Measurements from ENCODE around the gene SLC41A1. TPM values are rescaled to one million over a fixed set of nuclear protein-coding genes. Genes with fewer than 3 reads are reported as not detected.

The SLC41A1 gene
- total RNA-seq, 4 donors from 2014 or later, result 5.1 to 7.0 (median 5.6) TPM

- no peaks in the 10 kb centered on the region for H3K9me3 ChIP-seq
- in situ Hi-C loops (cut with MboI; ENCODE audit: low pct_ligation_motif_present in 1 of 4, low pct_unique_long_range_greater_than_20kb in 1 of 4, low sequenced_read_pairs in 3 of 4) (loop anchor here (25.0 kb wide), 3 partner anchors 129 to 329 kb away; partner anchors contain the start of gene AVPR1B (in 4 of the 4)), intact Hi-C loops (cut with DNase I; ENCODE audit: low total_unique reads) (no loop called here)
- H3K36me3 ChIP-seq, result no peaks in the 10 kb centered on the region
- H3K4me1 ChIP-seq, result no peaks in the 10 kb centered on the region
- no peak overlapping the region for H3K27ac ChIP-seq
- H3K4me3 ChIP-seq, result no peak overlapping the region
- DNase-seq, result no peak
- no peak for TF ChIP-seq CTCF (IDR thresholded peaks at IDR 0.05)
- TF ChIP-seq POLR2A (IDR thresholded peaks at IDR 0.05), result no peak
- no peak for TF ChIP-seq POLR2AphosphoS5 (IDR thresholded peaks at IDR 0.05)
- TF ChIP-seq EP300 (IDR thresholded peaks at IDR 0.05; ENCODE audit: low read depth), result no peak
- H3K27me3 ChIP-seq, result no peaks in the 10 kb centered on the region
Observed at GRCh38 chr1:205783433-205783795, 29.6 kb downstream of the SLC41A1 start.

- Histone ChIP-seq H3K27me3 (no peaks in the 10 kb centered on the region), H3K9me3 (no peaks in the 10 kb centered on the region), H3K36me3 (no peaks in the 10 kb centered on the region), H3K4me1 (no peaks in the 10 kb centered on the region), H3K27ac (no peak overlapping the region), H3K4me3 (no peak overlapping the region)
- DNase-seq, result no peak
- intact Hi-C loops (cut with DNase I; ENCODE audit: low total_unique reads) (no loop called here), in situ Hi-C loops (cut with MboI; ENCODE audit: low pct_ligation_motif_present in 1 of 4, low pct_unique_long_range_greater_than_20kb in 1 of 4, low sequenced_read_pairs in 3 of 4) (loop anchor here (25.0 kb wide), 3 partner anchors 129 to 329 kb away; partner anchors contain the start of gene AVPR1B (in 4 of the 4))
- TF ChIP-seq POLR2A (IDR thresholded peaks at IDR 0.05) (no peak), CTCF (IDR thresholded peaks at IDR 0.05) (no peak), POLR2AphosphoS5 (IDR thresholded peaks at IDR 0.05) (no peak), EP300 (IDR thresholded peaks at IDR 0.05; ENCODE audit: low read depth) (no peak)
- 47 to 76% methylated on average over 2 to 4 of the region's 4 CpGs for WGBS, 2 donors (ENCODE audit: low coverage in 1 of 2)
Observed at GRCh38 chr1:205782627-205783432, 30.2 kb downstream of the SLC41A1 start.

GRCh38 chr1:205780335-205780734 is 32.7 kb downstream of the SLC41A1 start:
- no peak overlapping the region for H3K4me3 ChIP-seq
- no peak for TF ChIP-seq POLR2AphosphoS5 (IDR thresholded peaks at IDR 0.05)
- no peak for TF ChIP-seq EP300 (IDR thresholded peaks at IDR 0.05; ENCODE audit: low read depth)
- no peaks in the 10 kb centered on the region for H3K9me3 ChIP-seq
- in situ Hi-C loops (cut with MboI; ENCODE audit: low pct_ligation_motif_present in 1 of 4, low pct_unique_long_range_greater_than_20kb in 1 of 4, low sequenced_read_pairs in 3 of 4), result loop anchor here (25.0 kb wide), 3 partner anchors 132 to 332 kb away; partner anchors contain the start of gene AVPR1B (in 4 of the 4)
- DNase-seq, result no peak
- no peak overlapping the region for H3K27ac ChIP-seq
- H3K4me1 ChIP-seq, result peaks cover 0 to 7% (median 0%) of the 10 kb centered on the region in 4 donors
- WGBS, 2 donors (ENCODE audit: low coverage in 1 of 2), result 84 to 85% methylated on average over 3 to 5 of the region's 5 CpGs
- intact Hi-C loops (cut with DNase I; ENCODE audit: low total_unique reads), result no loop called here
- no peaks in the 10 kb centered on the region for H3K36me3 ChIP-seq
- H3K27me3 ChIP-seq, result no peaks in the 10 kb centered on the region

- 74 to 94% methylated on average over 2 of the region's 2 CpGs for WGBS, 2 donors (ENCODE audit: low coverage in 1 of 2)
- no peak for TF ChIP-seq POLR2A (IDR thresholded peaks at IDR 0.05)
- TF ChIP-seq EP300 (IDR thresholded peaks at IDR 0.05; ENCODE audit: low read depth), result no peak
- no peak for TF ChIP-seq CTCF (IDR thresholded peaks at IDR 0.05)
- no peak for TF ChIP-seq POLR2AphosphoS5 (IDR thresholded peaks at IDR 0.05)
- Histone ChIP-seq H3K27ac (no peak overlapping the region), H3K9me3 (no peaks in the 10 kb centered on the region), H3K4me3 (no peak overlapping the region), H3K4me1 (peaks cover 0 to 16% (median 4%) of the 10 kb centered on the region in 4 donors), H3K27me3 (no peaks in the 10 kb centered on the region), H3K36me3 (no peaks in the 10 kb centered on the region)
- intact Hi-C loops (cut with DNase I; ENCODE audit: low total_unique reads), result no loop called here
- in situ Hi-C loops (cut with MboI; ENCODE audit: low pct_ligation_motif_present in 1 of 4, low pct_unique_long_range_greater_than_20kb in 1 of 4, low sequenced_read_pairs in 3 of 4), result loop anchor here (25.0 kb wide), 3 partner anchors 134 to 334 kb away; partner anchors contain the start of gene AVPR1B (in 4 of the 4)
- DNase-seq, result no peak
Observed at GRCh38 chr1:205777994-205778393, 35.0 kb downstream of the SLC41A1 start.
